Measurements from ENCODE around the gene MRPL55.

MRPL55 gene

GRCh38 chr1:228077565-228078330 lies 31.4 kb downstream of the MRPL55 start:
- TF ChIP-seq CTCF (IDR thresholded peaks at IDR 0.05; ENCODE audit: borderline replicate concordance, insufficient read depth, low read depth, low read length), result no peak
- H3K4me3 ChIP-seq (ENCODE audit: low read depth, low read length), result no peak overlapping the region

GRCh38 chr1:228076796-228077430 lies 32.2 kb downstream of the MRPL55 start:
- H3K4me3 ChIP-seq (ENCODE audit: low read depth, low read length), result no peak overlapping the region
- TF ChIP-seq CTCF (IDR thresholded peaks at IDR 0.05; ENCODE audit: borderline replicate concordance, insufficient read depth, low read depth, low read length), result no peak

- no peak for TF ChIP-seq CTCF (IDR thresholded peaks at IDR 0.05; ENCODE audit: borderline replicate concordance, insufficient read depth, low read depth, low read length)
- no peak overlapping the region for H3K4me3 ChIP-seq (ENCODE audit: low read depth, low read length)
Measured at GRCh38 chr1:228075801-228076271, 33.3 kb downstream of the MRPL55 start.

GRCh38 chr1:228074954-228075730 lies 34.0 kb downstream of the MRPL55 start:
- no peak for TF ChIP-seq CTCF (IDR thresholded peaks at IDR 0.05; ENCODE audit: borderline replicate concordance, insufficient read depth, low read depth, low read length)
- no peak overlapping the region for H3K4me3 ChIP-seq (ENCODE audit: low read depth, low read length)

GRCh38 chr1:228073857-228074545 lies 35.1 kb downstream of the MRPL55 start:
- H3K4me3 ChIP-seq (ENCODE audit: low read depth, low read length), result no peak overlapping the region
- TF ChIP-seq CTCF (IDR thresholded peaks at IDR 0.05; ENCODE audit: borderline replicate concordance, insufficient read depth, low read depth, low read length), result no peak

GRCh38 chr1:228073061-228073856 lies 35.8 kb downstream of the MRPL55 start:
- no peak for TF ChIP-seq CTCF (IDR thresholded peaks at IDR 0.05; ENCODE audit: borderline replicate concordance, insufficient read depth, low read depth, low read length)
- H3K4me3 ChIP-seq (ENCODE audit: low read depth, low read length), result no peak overlapping the region

Measured in GM12875 (cell line).